OCI-LY3 (cell line): Measurements from ENCODE around the gene PARP1.

Experiments used
- EZH2phosphoT487 ChIP-seq: fragments of 200-600 bp; shearing (Covaris generic); IDR thresholded peaks from 2 replicates; pipeline ENCODE4 v1.6.1; 2018; ENCODE audit warnings: antibody characterized with exemption, mixed run types, low read depth
- TF ChIP-seq, protein P1 (sequence below): fragments of 200-600, 300-600 bp; sonication (generic); IDR thresholded peaks from 2 replicates; pipeline ENCODE4 v1.5.1; 2014; ENCODE audit warnings: antibody characterized with exemption, low read length, low read depth

DNA sequence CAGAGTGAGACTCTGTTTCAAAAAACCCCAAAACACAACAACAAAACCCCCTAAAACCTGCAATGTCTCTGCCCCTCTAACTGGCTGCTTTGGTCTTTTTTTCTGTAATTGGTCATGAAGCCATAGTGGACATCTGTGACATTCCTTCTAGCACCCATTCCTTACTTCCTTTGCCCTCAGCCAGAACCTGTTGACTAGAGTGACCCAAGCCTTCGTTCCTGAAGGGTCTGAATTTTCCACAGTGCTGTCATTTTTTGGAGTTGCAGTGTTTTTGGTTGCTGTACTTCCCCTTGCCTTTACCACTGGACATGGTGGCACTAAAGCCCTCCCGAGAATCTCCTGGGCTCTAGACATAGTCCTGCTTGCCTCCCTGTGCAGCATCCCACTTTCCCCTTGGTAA, 50.5 kb downstream of the PARP1 start:
- no peak for TF ChIP-seq EZH2phosphoT487
- TF ChIP-seq, protein P1, sequence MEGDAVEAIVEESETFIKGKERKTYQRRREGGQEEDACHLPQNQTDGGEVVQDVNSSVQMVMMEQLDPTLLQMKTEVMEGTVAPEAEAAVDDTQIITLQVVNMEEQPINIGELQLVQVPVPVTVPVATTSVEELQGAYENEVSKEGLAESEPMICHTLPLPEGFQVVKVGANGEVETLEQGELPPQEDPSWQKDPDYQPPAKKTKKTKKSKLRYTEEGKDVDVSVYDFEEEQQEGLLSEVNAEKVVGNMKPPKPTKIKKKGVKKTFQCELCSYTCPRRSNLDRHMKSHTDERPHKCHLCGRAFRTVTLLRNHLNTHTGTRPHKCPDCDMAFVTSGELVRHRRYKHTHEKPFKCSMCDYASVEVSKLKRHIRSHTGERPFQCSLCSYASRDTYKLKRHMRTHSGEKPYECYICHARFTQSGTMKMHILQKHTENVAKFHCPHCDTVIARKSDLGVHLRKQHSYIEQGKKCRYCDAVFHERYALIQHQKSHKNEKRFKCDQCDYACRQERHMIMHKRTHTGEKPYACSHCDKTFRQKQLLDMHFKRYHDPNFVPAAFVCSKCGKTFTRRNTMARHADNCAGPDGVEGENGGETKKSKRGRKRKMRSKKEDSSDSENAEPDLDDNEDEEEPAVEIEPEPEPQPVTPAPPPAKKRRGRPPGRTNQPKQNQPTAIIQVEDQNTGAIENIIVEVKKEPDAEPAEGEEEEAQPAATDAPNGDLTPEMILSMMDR, result no peak
